IMR-90 (cell line): ENCODE results near the gene ATP4A. TPM values are rescaled to one million over a fixed set of nuclear protein-coding genes. Genes with fewer than 3 reads are reported as not detected.

ENCODE experiments used
- ATAC-seq: fragments of 200-7000 bp; cut with Tn5 transposase; 2 replicates; pipeline ENCODE4 v1.9.1; 2020; ENCODE audit warnings: low read depth, mild to moderate bottlenecking, moderate library complexity
- BruUV-seq: library from RNA; stranded (reverse); fragments of 400-500 nt; replicated peaks from 2 replicates; lab custom pipeline; 2021; lab: Mats Ljungman, UMichigan
- CTCF ChIA-PET: fragments of 300-600 bp; formaldehyde crosslinking; extraction: SDS; loops from one replicate; lab custom pipeline; 2021; ENCODE audit warnings: antibody characterized with exemption; lab: Yijun Ruan, JAX
- POLR2A ChIA-PET: fragments of 300-600 bp; sonication (Branson Sonifier 250); formaldehyde crosslinking; loops from one replicate; lab custom pipeline; 2022; ENCODE audit warnings: antibody characterized with exemption; ENCODE audit not compliant: unreplicated experiment; lab: Charles Lee
- DNase-seq: peaks from one replicate; pipeline ENCODE4 v3.0.0; 2013
- H2AFZ ChIP-seq: replicated peaks from 2 replicates; pipeline ENCODE3; 2013; ENCODE audit warnings: low read length, mild to moderate bottlenecking; ENCODE audit not compliant: poor library complexity
- H2AK5ac ChIP-seq: 2 replicates; pipeline ENCODE4 v1.6.1; 2013; ENCODE audit warnings: low read depth, low read length, inconsistent platforms
- H2AK9ac ChIP-seq: replicated peaks from 2 replicates; pipeline ENCODE3; 2013; ENCODE audit warnings: mild to moderate bottlenecking, low read depth, low read length, moderate library complexity; ENCODE audit not compliant: poor library complexity
- H2BK120ac ChIP-seq: 2 replicates; pipeline ENCODE4 v1.6.1; 2013; ENCODE audit warnings: low read depth, low read length, inconsistent platforms
- H2BK15ac ChIP-seq: 3 replicates; pipeline ENCODE4 v1.6.1; 2013; ENCODE audit warnings: low read depth, low read length, inconsistent platforms
- H2BK20ac ChIP-seq: 2 replicates; pipeline ENCODE4 v1.6.1; 2013; ENCODE audit warnings: low read depth, mild to moderate bottlenecking, inconsistent platforms, low read length, moderate library complexity
- H2BK5ac ChIP-seq: 2 replicates; pipeline ENCODE4 v1.6.1; 2013; ENCODE audit warnings: mild to moderate bottlenecking, low read depth, low read length, inconsistent platforms; ENCODE audit not compliant: poor library complexity, severe bottlenecking
- H3K14ac ChIP-seq: replicated peaks from 2 replicates; pipeline ENCODE4 v1.6.1; 2013; ENCODE audit warnings: low read depth, low read length, inconsistent platforms
- H3K18ac ChIP-seq: 2 replicates; pipeline ENCODE4 v1.6.1; 2013; ENCODE audit warnings: low read depth, low read length, control low read depth
- H3K23ac ChIP-seq: 2 replicates; pipeline ENCODE4 v1.6.1; 2013; ENCODE audit warnings: low read depth, low read length, inconsistent platforms
- H3K27ac ChIP-seq: 2 replicates; pipeline ENCODE4 v1.5.1; 2013; ENCODE audit warnings: mild to moderate bottlenecking, control low read depth, low read length; ENCODE audit not compliant: insufficient read depth
- H3K27me3 ChIP-seq: 2 replicates; pipeline ENCODE4 v1.6.1; 2013; ENCODE audit warnings: low read length; ENCODE audit not compliant: control insufficient read depth, insufficient read depth
- H3K36me3 ChIP-seq: 2 replicates; pipeline ENCODE4 v1.6.1; 2013; ENCODE audit warnings: low read length, mixed read lengths; ENCODE audit not compliant: control insufficient read depth, insufficient read depth
- H3K4ac ChIP-seq: 2 replicates; pipeline ENCODE4 v1.6.1; 2013; ENCODE audit warnings: low read depth, low read length, inconsistent platforms
- H3K4me1 ChIP-seq: 2 replicates; pipeline ENCODE4 v1.6.1; 2013; ENCODE audit warnings: low read length, mixed read lengths; ENCODE audit not compliant: control insufficient read depth, insufficient read depth
- H3K4me2 ChIP-seq: 2 replicates; pipeline ENCODE4 v1.6.1; 2013; ENCODE audit warnings: low read depth, mild to moderate bottlenecking, control low read depth, low read length, moderate library complexity
- H3K4me3 ChIP-seq: 2 replicates; pipeline ENCODE4 v1.5.1; 2013; ENCODE audit warnings: low read depth, mild to moderate bottlenecking, control low read depth, low read length, moderate library complexity; ENCODE audit not compliant: insufficient read depth
- H3K56ac ChIP-seq: 2 replicates; pipeline ENCODE4 v1.6.1; 2013; ENCODE audit warnings: low read length, inconsistent platforms; ENCODE audit not compliant: insufficient read depth; ENCODE audit errors: extremely low read depth
- H3K79me1 ChIP-seq, 2 experiments: 2 replicates each; pipeline ENCODE4 v1.6.1; 2013; ENCODE audit warnings: low read length in 2 of 2, inconsistent platforms in 1 of 2, low read depth in 1 of 2
- H3K9ac ChIP-seq: 2 replicates; pipeline ENCODE4 v1.6.1; 2013; ENCODE audit warnings: low read depth, low read length, control low read depth
- H3K9me1 ChIP-seq: 2 replicates; pipeline ENCODE4 v1.6.1; 2013; ENCODE audit warnings: low read length, inconsistent platforms; ENCODE audit not compliant: insufficient read depth
- H3K9me3 ChIP-seq: 2 replicates; pipeline ENCODE4 v1.6.1; 2013; ENCODE audit warnings: low read length; ENCODE audit not compliant: control insufficient read depth, insufficient read depth
- H4K20me1 ChIP-seq: 2 replicates; pipeline ENCODE4 v1.6.1; 2013; ENCODE audit warnings: low read length, inconsistent platforms; ENCODE audit not compliant: insufficient read depth
- H4K5ac ChIP-seq: 2 replicates; pipeline ENCODE4 v1.6.1; 2013; ENCODE audit warnings: mild to moderate bottlenecking, low read depth, low read length, control low read depth
- H4K8ac ChIP-seq, 2 experiments: 2 replicates each; pipeline ENCODE4 v1.6.1; 2013; ENCODE audit warnings: low read depth in 2 of 2, low read length in 2 of 2, control low read depth in 1 of 2, inconsistent platforms in 1 of 2
- H4K91ac ChIP-seq: 2 replicates; pipeline ENCODE4 v1.6.1; 2013; ENCODE audit warnings: low read depth, low read length, inconsistent platforms; ENCODE audit not compliant: insufficient read depth
- BHLHE40 ChIP-seq: fragments of 150-350 bp; IDR thresholded peaks from 2 replicates; pipeline ENCODE4 v1.6.1; 2016; ENCODE audit warnings: mild to moderate bottlenecking, low read depth, low read length
- ELK1 ChIP-seq: fragments of 150-350 bp; IDR thresholded peaks from 2 replicates; pipeline ENCODE4 v1.6.1; 2016; ENCODE audit warnings: low read depth, mild to moderate bottlenecking, low read length, moderate library complexity, borderline replicate concordance
- FOS ChIP-seq: fragments of 150-350 bp; IDR thresholded peaks from 2 replicates; pipeline ENCODE4 v1.6.1; 2016; ENCODE audit warnings: low read depth, low read length
- MAFK ChIP-seq: IDR thresholded peaks from 2 replicates; pipeline ENCODE4 v1.6.1; 2012; ENCODE audit warnings: low read depth, low read length, improper control_type of control experiment
- MAZ ChIP-seq: IDR thresholded peaks from 2 replicates; pipeline ENCODE4 v1.6.1; 2012; ENCODE audit warnings: low read depth, mild to moderate bottlenecking, low read length, improper control_type of control experiment, moderate library complexity, borderline replicate concordance
- MXI1 ChIP-seq: IDR thresholded peaks from 2 replicates; pipeline ENCODE4 v1.6.1; 2012; ENCODE audit warnings: low read depth, mild to moderate bottlenecking, low read length, moderate library complexity, borderline replicate concordance
- NFE2L2 ChIP-seq: fragments of 150-350 bp; IDR thresholded peaks from 2 replicates; pipeline ENCODE4 v1.6.1; 2016; ENCODE audit warnings: low read depth, mild to moderate bottlenecking, low read length
- POLR2A ChIP-seq: IDR thresholded peaks from 2 replicates; pipeline ENCODE4 v1.6.1; 2012; ENCODE audit warnings: mild to moderate bottlenecking, low read depth, low read length
- RAD21 ChIP-seq: IDR thresholded peaks from 2 replicates; pipeline ENCODE4 v1.6.1; 2012; ENCODE audit warnings: low read length, improper control_type of control experiment
- SMC3 ChIP-seq: fragments of 150-350 bp; IDR thresholded peaks from 2 replicates; pipeline ENCODE4 v1.6.1; 2016; ENCODE audit warnings: low read depth, mild to moderate bottlenecking, antibody characterized with exemption, low read length, moderate library complexity
- WGBS, 2 experiments: methylation state at CpG; one replicate each; pipeline versions ENCODE4 v1.1.5 to v1.1.7; 2013; ENCODE audit warnings: missing lambda C conversion rate in 2 of 2; ENCODE audit not compliant: insufficient read length in 1 of 2; ENCODE audit errors: extremely low coverage in 2 of 2; 5-methylcytosine and 5-hydroxymethylcytosine counted together
- dilution Hi-C: fragments of 300-500 bp; cut with HindIII; formaldehyde crosslinking; loops from one replicate; pipeline ENCODE4 v1.14.3; 2018; ENCODE audit warnings: low sequenced_read_pairs; ENCODE audit not compliant: unreplicated experiment
- in situ Hi-C: fragments of 300-500 bp; cut with MboI; formaldehyde crosslinking; loops from 3 replicates; pipeline ENCODE4 v1.14.3; 2019; ENCODE audit warnings: low sequenced_read_pairs, inconsistent platforms, mixed read lengths
- intact Hi-C: fragments of 100-400 bp; cut with micrococcal nuclease; formaldehyde crosslinking; loops from 2 replicates; pipeline ENCODE4 v1.10.0; 2022
- polyA plus RNA-seq, 3 experiments: library from polyadenylated mRNA; depleted of rRNA; stranded (reverse); fragments of >200 nt; gene quantifications; 2 replicates each; pipeline ENCODE4 v1.2.3, GENCODE V29; 2012; ENCODE audit warnings: low replicate concordance in 1 of 3
- total RNA-seq: library from RNA; depleted of rRNA; stranded (reverse); fragments of >200 nt; gene quantifications from 2 replicates; pipeline ENCODE4 v1.2.3, GENCODE V29; 2012

Gene ATP4A
- total and polyA plus RNA-seq, 2 of the 4 experiments (the other 2 are of a cell fraction) = not detected

- Histone ChIP-seq H3K18ac (no peak overlapping the region), H3K79me1 (no peaks in the 10 kb centered on the region), H4K8ac (no peak overlapping the region), H4K5ac (no peak overlapping the region), H3K9me1 (no peaks in the 10 kb centered on the region), H2BK20ac (no peak overlapping the region), H3K9ac (no peak overlapping the region), H2BK5ac (no peak overlapping the region), H4K20me1 (no peaks in the 10 kb centered on the region), H2BK120ac (no peak overlapping the region), H2AK5ac (no peak overlapping the region), H3K9me3 (no peaks in the 10 kb centered on the region), H4K91ac (no peak overlapping the region), H3K27ac (no peak overlapping the region), H3K4me2 (no peak overlapping the region), H2AK9ac (no peak overlapping the region), H3K23ac (no peak overlapping the region), H3K14ac (no peak overlapping the region), H3K4me3 (no peak overlapping the region), H2BK15ac (no peak overlapping the region), H3K4ac (no peak overlapping the region), H3K4me1 (no peaks in the 10 kb centered on the region), H3K56ac (no peak overlapping the region), H2AFZ (no peak overlapping the region), H3K27me3 (0 out of 2 replicates have a peak, but pooled peaks cover 2% of the 10 kb centered on the region), H3K36me3 (no peaks in the 10 kb centered on the region)
- DNase-seq (no peak), ATAC-seq (no peak)
- dilution Hi-C loops (no loop called here), in situ Hi-C loops (loop anchor here (25.0 kb wide), 1 partner anchor 259 kb away; the partner anchor contains the start of genes CD22 and FFAR1), intact Hi-C loops (no loop called here)
- TF ChIP-seq RAD21 (no peak), SMC3 (no peak), MXI1 (no peak), NFE2L2 (no peak), BHLHE40 (no peak), ELK1 (no peak), MAFK (no peak), FOS (no peak), MAZ (no peak), POLR2A (no peak)
- CTCF ChIA-PET = no interaction called here
- BruUV-seq = no TSS peak
- POLR2A ChIA-PET = no interaction called here
- no CpG with 5 or more reads among the region's 4 CpGs for WGBS, 2 experiments
Observed at GRCh38 chr19:35596366-35596999, 33.0 kb upstream of the ATP4A start.
